ENCODE results near the gene GALNT2. TPM values are rescaled to one million over a fixed set of nuclear protein-coding genes. Genes with fewer than 3 reads are reported as not detected.

Gene GALNT2
- total and polyA plus RNA-seq, 9 of the 15 experiments (the other 6 are each of a cell fraction or from before 2014, with no cell fraction given), result 1.6 to 106 (median 51.9) TPM

DNA sequence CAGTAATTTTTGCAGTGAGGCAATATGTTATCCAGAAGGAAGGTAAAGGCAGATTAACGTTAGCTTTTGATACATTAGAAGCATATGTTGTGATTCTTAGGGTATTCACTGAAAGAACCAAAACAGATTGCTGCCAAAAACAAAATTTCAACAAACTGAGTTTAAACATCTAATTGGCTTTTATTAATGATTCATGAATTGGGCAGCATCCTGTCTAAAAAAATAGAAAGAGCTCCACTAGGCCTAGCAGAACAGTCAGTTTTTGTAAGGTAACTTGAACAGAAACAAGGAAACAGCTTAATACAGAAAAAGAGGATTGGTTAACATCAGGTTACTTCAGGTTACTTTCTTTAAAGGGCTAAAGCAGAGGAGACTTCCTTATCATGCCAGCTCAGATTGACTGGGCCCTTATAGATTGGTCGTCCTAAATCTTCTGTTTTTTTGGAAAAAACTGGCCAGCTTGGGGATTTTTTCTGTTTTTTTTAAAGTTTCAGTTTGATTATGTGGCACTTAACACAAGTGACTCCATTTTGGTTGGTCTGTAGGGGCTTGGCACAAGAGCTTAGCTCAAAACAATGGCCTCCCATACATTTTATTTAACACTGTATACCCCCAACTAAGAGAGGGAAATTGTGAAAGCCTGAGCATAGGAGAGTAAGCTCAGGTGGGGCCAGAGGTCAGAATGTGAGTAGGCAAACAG lies 36.8 kb upstream of the GALNT2 start (continued):
- TF ChIP-seq RUNX1 (IDR thresholded peaks at IDR 0.05; ENCODE audit: low read depth), result no peak
- TF ChIP-seq EP300 (IDR thresholded peaks at IDR 0.05; ENCODE audit: low read length), result no peak
- peak; percentile 49; the same call in 1 of the 2 replicates for TF ChIP-seq ZNF583 (CRISPR knock-in tag; IDR thresholded peaks at IDR 0.05)
- no peak for TF ChIP-seq SMARCA4 (IDR thresholded peaks at IDR 0.05)
- TF ChIP-seq, protein P1, sequence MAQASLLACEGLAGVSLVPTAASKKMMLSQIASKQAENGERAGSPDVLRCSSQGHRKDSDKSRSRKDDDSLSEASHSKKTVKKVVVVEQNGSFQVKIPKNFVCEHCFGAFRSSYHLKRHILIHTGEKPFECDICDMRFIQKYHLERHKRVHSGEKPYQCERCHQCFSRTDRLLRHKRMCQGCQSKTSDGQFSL (CRISPR knock-in tag; IDR thresholded peaks at IDR 0.05), result no peak
- TF ChIP-seq, protein P1 (tag; IDR thresholded peaks at IDR 0.05), result peak in 1 of 2 experiments; percentile 75; a peak in 2 of 4 replicates
- no peak for TF ChIP-seq RHOXF2B (CRISPR knock-in tag; conservative IDR thresholded peaks at IDR 0.05)
- peak; percentile 63; the same call in 1 of the 2 replicates for TF ChIP-seq TEAD2 (tag; IDR thresholded peaks at IDR 0.05)
- TF ChIP-seq, protein P2, sequence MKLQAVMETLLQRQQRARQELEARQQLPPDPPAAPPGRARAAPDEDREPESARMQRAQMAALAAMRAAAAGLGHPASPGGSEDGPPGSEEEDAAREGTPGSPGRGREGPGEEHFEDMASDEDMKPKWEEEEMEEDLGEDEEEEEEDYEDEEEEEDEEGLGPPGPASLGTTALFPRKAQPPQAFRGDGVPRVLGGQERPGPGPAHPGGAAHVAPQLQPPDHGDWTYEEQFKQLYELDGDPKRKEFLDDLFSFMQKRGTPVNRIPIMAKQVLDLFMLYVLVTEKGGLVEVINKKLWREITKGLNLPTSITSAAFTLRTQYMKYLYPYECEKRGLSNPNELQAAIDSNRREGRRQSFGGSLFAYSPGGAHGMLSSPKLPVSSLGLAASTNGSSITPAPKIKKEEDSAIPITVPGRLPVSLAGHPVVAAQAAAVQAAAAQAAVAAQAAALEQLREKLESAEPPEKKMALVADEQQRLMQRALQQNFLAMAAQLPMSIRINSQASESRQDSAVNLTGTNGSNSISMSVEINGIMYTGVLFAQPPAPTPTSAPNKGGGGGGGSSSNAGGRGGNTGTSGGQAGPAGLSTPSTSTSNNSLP (IDR thresholded peaks at IDR 0.05; ENCODE audit: borderline replicate concordance, low read depth, low read length), result no peak
- no peak for TF ChIP-seq CREB1 (IDR thresholded peaks at IDR 0.05)
- TF ChIP-seq CREB1 (CRISPR knock-in tag; IDR thresholded peaks at IDR 0.05), result no peak
- TF ChIP-seq DMBX1 (CRISPR knock-in tag; IDR thresholded peaks at IDR 0.05; ENCODE audit: borderline replicate concordance), result 0 out of 2 replicates have a peak, but pooled peaks have one; percentile 50
- TF ChIP-seq, protein P3, sequence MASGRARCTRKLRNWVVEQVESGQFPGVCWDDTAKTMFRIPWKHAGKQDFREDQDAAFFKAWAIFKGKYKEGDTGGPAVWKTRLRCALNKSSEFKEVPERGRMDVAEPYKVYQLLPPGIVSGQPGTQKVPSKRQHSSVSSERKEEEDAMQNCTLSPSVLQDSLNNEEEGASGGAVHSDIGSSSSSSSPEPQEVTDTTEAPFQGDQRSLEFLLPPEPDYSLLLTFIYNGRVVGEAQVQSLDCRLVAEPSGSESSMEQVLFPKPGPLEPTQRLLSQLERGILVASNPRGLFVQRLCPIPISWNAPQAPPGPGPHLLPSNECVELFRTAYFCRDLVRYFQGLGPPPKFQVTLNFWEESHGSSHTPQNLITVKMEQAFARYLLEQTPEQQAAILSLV (tag; IDR thresholded peaks at IDR 0.05), result no peak
- no peak for TF ChIP-seq NR2F6 (CRISPR knock-in tag; IDR thresholded peaks at IDR 0.05)
- no peak for TF ChIP-seq PCBP2 (IDR thresholded peaks at IDR 0.05; ENCODE audit: low read depth, low read length, poor library complexity, severe bottlenecking)
- TF ChIP-seq, protein P4, sequence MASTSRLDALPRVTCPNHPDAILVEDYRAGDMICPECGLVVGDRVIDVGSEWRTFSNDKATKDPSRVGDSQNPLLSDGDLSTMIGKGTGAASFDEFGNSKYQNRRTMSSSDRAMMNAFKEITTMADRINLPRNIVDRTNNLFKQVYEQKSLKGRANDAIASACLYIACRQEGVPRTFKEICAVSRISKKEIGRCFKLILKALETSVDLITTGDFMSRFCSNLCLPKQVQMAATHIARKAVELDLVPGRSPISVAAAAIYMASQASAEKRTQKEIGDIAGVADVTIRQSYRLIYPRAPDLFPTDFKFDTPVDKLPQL (IDR thresholded peaks at IDR 0.05; ENCODE audit: extremely low read depth, insufficient read length), result no peak
- TF ChIP-seq EP400 (IDR thresholded peaks at IDR 0.05), result no peak
- no peak for TF ChIP-seq KDM5B (IDR thresholded peaks at IDR 0.05; ENCODE audit: insufficient replicate concordance, low read depth, low read length)
- no peak for TF ChIP-seq HIVEP1 (CRISPR knock-in tag; IDR thresholded peaks at IDR 0.05)
- TF ChIP-seq MTA3 (IDR thresholded peaks at IDR 0.05; ENCODE audit: borderline replicate concordance), result no peak
- TF ChIP-seq ZNF232 (CRISPR knock-in tag; IDR thresholded peaks at IDR 0.05), result no peak
- no peak for TF ChIP-seq TRIM28 (IDR thresholded peaks at IDR 0.05)

All from K562 (cell line).